ENCODE data around the gene SPANXA2. TPM values are rescaled to one million over a fixed set of nuclear protein-coding genes. Genes with fewer than 3 reads are reported as not detected.
"Not testable (repeated sequence)": the region's sequence is repeated elsewhere in the genome, so short reads cannot be mapped to it uniquely, and the experiment has no call there.

The SPANXA2 gene, protein sequence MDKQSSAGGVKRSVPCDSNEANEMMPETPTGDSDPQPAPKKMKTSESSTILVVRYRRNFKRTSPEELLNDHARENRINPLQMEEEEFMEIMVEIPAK
- total RNA-seq (not detected), polyA plus RNA-seq (not detected)

GRCh38 chrX:141589408-141589807 is at the start of gene SPANXA2:
TSS of gene SPANXA2 (plus strand) at chrX:141589708. CDS start at chrX:141589768, 60 bp downstream.
- no CpG with 5 or more reads among the region's 10 CpGs for WGBS, 2 donors
- DNase-seq; H3K4me3 ChIP-seq; H3K27me3 ChIP-seq; intact Hi-C loops (cut with DNase I); H3K4me1 ChIP-seq; H3K9me3 ChIP-seq; H3K36me3 ChIP-seq; H3K27ac ChIP-seq: not testable (repeated sequence)

- H3K36me3 ChIP-seq; H3K9me3 ChIP-seq; intact Hi-C loops (cut with DNase I); H3K27ac ChIP-seq; DNase-seq; H3K27me3 ChIP-seq; H3K4me1 ChIP-seq; H3K4me3 ChIP-seq: not testable (repeated sequence)
- 80 to 90% methylated on average over 5 to 8 of the region's 16 CpGs for WGBS, 2 donors
These were observed 47.0 kb upstream of the SPANXA2 start for GRCh38 chrX:141542551-141542950.

DNA sequence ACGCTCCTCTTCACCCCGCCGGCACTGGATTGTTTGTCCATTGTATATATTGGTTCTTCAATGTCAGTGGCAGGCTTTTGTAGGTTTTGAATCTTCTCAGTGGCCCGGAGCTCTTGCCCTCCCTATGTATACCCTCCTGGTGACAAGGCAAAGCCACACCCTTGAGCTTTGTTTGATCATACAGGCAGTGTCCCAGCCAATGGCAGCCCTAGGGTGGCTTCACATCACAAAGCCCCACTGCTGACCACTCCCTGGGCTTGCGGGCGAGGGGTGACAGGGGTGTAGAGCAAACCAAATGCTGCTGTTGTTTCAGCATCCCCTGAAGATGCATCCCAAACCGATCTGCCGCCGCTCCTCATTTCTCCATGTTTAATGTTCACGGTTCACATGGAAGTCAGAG is 4.9 kb upstream of the SPANXA2 start, which contains the start of gene SPANXA1:
TSS of gene SPANXA1 (minus strand) at position 101 of the 400 bp plus-strand sequence. CDS start at position 41, 60 bp downstream.
- H3K36me3 ChIP-seq, result not testable (repeated sequence)
- WGBS, 2 donors, result no CpG with 5 or more reads among the region's 10 CpGs

GRCh38 chrX:141609111-141609510 is 19.6 kb downstream of the SPANXA2 start:
- 91 to 95% methylated on average over 1 of the region's 1 CpG for WGBS, 2 donors
- intact Hi-C loops (cut with DNase I), result no loop called here
- no peaks in the 10 kb centered on the region for H3K27me3 ChIP-seq
- H3K4me3 ChIP-seq, result no peak overlapping the region
- no peak for TF ChIP-seq POLR2AphosphoS5 (IDR thresholded peaks at IDR 0.05)
- TF ChIP-seq POLR2A (IDR thresholded peaks at IDR 0.05), result no peak
- TF ChIP-seq CTCF (IDR thresholded peaks at IDR 0.05), result no peak
- no peak for TF ChIP-seq EP300 (IDR thresholded peaks at IDR 0.05)
- H3K36me3 ChIP-seq, result no peaks in the 10 kb centered on the region
- no peaks in the 10 kb centered on the region for H3K4me1 ChIP-seq
- DNase-seq, result no peak
- no peaks in the 10 kb centered on the region for H3K9me3 ChIP-seq
- H3K27ac ChIP-seq, result no peak overlapping the region

More for the DNA sequence above, 4.9 kb upstream of the SPANXA2 start, which contains the start of gene SPANXA1:
- intact Hi-C loops (cut with DNase I); H3K4me3 ChIP-seq; H3K4me1 ChIP-seq; DNase-seq; H3K27ac ChIP-seq; H3K9me3 ChIP-seq; H3K27me3 ChIP-seq: not testable (repeated sequence)

DNA sequence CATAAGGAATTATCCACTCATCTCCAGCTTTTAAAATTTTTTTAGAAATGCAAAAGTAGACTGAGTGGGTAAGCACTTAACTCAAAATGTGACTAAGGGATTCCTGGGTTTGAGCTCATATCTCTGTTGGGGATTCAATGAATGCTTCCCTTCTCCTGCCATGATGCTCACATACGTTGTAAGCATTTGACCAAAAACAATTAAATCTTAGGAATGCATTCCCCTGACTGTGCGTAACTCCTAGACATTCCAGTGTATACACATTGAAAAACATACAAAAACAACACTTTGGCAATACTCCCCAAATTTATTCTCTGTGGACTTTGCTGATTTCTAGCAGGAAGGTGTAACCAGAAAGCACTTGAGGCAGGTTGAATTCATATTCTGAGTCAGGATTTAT is 29.8 kb downstream of the SPANXA2 start:
- TF ChIP-seq POLR2A (IDR thresholded peaks at IDR 0.05) (no peak), POLR2AphosphoS5 (IDR thresholded peaks at IDR 0.05) (no peak), EP300 (IDR thresholded peaks at IDR 0.05) (no peak), CTCF (IDR thresholded peaks at IDR 0.05) (no peak)
- H3K36me3 ChIP-seq, result no peaks in the 10 kb centered on the region
- no peaks in the 10 kb centered on the region for H3K27me3 ChIP-seq
- H3K27ac ChIP-seq, result no peak overlapping the region
- H3K9me3 ChIP-seq, result no peaks in the 10 kb centered on the region
- WGBS, 2 donors, result 61 to 65% methylated on average over 2 of the region's 2 CpGs
- intact Hi-C loops (cut with DNase I), result no loop called here
- H3K4me1 ChIP-seq, result no peaks in the 10 kb centered on the region
- H3K4me3 ChIP-seq, result no peak overlapping the region
- no peak for DNase-seq

- no peaks in the 10 kb centered on the region for H3K27me3 ChIP-seq
- H3K9me3 ChIP-seq, result no peaks in the 10 kb centered on the region
- intact Hi-C loops (cut with DNase I), result no loop called here
- no peak for DNase-seq
- no peaks in the 10 kb centered on the region for H3K36me3 ChIP-seq
- no peak overlapping the region for H3K27ac ChIP-seq
- no peaks in the 10 kb centered on the region for H3K4me1 ChIP-seq
- no peak for TF ChIP-seq POLR2A (IDR thresholded peaks at IDR 0.05)
- TF ChIP-seq EP300 (IDR thresholded peaks at IDR 0.05), result no peak
- no peak for TF ChIP-seq POLR2AphosphoS5 (IDR thresholded peaks at IDR 0.05)
- no peak for TF ChIP-seq CTCF (IDR thresholded peaks at IDR 0.05)
- H3K4me3 ChIP-seq, result no peak overlapping the region
These were observed 42.6 kb downstream of the SPANXA2 start for GRCh38 chrX:141632124-141632523.
